ENCODE results near the gene RALGAPB. TPM values are rescaled to one million over a fixed set of nuclear protein-coding genes. Genes with fewer than 3 reads are reported as not detected.

The RALGAPB gene
- total RNA-seq, 2 experiments from 2014 or later = 30.4 to 31.9 TPM

DNA sequence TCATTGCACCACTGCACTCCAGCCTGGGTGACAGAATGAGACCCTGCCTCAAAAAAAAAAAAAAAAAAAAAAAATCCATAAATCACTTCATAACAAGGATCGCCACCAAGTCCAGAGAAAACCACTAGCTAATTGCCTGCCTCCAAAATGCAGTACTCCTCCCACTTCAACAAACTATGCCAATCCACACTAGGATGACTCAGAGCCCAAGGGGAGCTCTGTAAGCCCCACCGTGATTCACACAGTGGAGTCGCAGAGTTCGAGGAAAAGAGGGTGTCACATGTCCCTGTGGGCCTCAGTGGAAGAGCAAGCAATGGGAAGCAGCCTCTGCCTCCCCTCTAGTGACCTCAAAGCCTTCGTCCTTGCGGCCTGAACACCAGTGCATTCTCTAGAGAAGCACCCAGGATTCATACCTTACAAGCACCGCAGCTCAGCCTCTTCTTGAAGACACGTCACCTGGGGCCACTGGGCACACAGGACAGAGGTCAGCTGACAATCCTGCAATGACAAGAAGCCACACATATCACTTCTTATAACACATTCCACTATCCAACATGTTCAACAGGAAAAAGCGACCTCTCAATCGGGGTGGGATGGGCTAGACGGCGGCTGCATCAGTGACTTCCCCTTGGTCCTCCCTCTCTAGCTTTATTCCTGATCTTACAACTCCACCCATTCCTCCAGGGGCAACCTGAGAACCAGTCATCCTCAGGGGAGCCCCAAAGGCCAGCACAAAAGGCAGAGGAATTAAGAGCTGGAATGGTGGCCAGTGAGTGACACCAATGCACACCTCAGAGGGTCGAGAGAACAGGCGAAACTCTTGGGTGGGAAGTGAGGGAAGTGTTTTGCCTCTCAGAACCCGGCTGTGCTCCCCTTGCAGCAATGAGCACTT is 46.4 kb upstream of the RALGAPB start:
- no peak overlapping the region for H3K4me3 ChIP-seq (ENCODE audit: low read length)
- Mint-ChIP-seq H3K4me1 (ENCODE audit: low read depth) (peaks cover 41% of the 10 kb centered on the region), H3K27me3 (no peaks in the 10 kb centered on the region), H3K27ac (no peak overlapping the region), H3K36me3 (ENCODE audit: low read depth) (peaks cover 97% of the 10 kb centered on the region), H3K9me3 (no peaks in the 10 kb centered on the region), H3K4me3 (no peak overlapping the region)
- intact Hi-C loops (cut with DNase I, micrococcal nuclease) = no loop called here
- CTCF ChIA-PET = interaction anchor here (0.7 to 2.6 kb wide), 3 partner anchors 9 to 393 kb away, joined by 3 to 6 read pairs (median 5); partner anchors contain the start of genes RPRD1B, SNHG17 and TTI1
- POLR2A ChIA-PET = interaction anchor here (1.9 kb wide), 1 partner anchor 9 kb away, joined by 4 read pairs; the partner anchor contains the start of gene SNHG17
- H3K9me3 ChIP-seq (ENCODE audit: control insufficient read depth in 1 of 2, insufficient read depth in 1 of 2, low read length in 2 of 2) = no peaks in the 10 kb centered on the region
- peaks cover 6% of the 10 kb centered on the region for H3K4me1 ChIP-seq (ENCODE audit: insufficient read depth, low read length)
- H3K27me3 ChIP-seq (ENCODE audit: control insufficient read depth in 1 of 2, insufficient read depth in 2 of 2, low read length in 2 of 2) = no peaks in the 10 kb centered on the region
- H3K27ac ChIP-seq (ENCODE audit: low read depth in 1 of 2, low read length in 2 of 2) = no peak overlapping the region
- peaks cover 90% of the 10 kb centered on the region for H3K36me3 ChIP-seq (ENCODE audit: insufficient read depth, low read length)
- TF ChIP-seq, protein P1, sequence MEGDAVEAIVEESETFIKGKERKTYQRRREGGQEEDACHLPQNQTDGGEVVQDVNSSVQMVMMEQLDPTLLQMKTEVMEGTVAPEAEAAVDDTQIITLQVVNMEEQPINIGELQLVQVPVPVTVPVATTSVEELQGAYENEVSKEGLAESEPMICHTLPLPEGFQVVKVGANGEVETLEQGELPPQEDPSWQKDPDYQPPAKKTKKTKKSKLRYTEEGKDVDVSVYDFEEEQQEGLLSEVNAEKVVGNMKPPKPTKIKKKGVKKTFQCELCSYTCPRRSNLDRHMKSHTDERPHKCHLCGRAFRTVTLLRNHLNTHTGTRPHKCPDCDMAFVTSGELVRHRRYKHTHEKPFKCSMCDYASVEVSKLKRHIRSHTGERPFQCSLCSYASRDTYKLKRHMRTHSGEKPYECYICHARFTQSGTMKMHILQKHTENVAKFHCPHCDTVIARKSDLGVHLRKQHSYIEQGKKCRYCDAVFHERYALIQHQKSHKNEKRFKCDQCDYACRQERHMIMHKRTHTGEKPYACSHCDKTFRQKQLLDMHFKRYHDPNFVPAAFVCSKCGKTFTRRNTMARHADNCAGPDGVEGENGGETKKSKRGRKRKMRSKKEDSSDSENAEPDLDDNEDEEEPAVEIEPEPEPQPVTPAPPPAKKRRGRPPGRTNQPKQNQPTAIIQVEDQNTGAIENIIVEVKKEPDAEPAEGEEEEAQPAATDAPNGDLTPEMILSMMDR (IDR thresholded peaks at IDR 0.05) = no peak
- no peak for DNase-seq
- no peak for ATAC-seq (ENCODE audit: poor library complexity)

GRCh38 chr20:38427655-38428023 is 45.0 kb upstream of the RALGAPB start:
- TF ChIP-seq, protein P1 (IDR thresholded peaks at IDR 0.05) = no peak
- Mint-ChIP-seq H3K36me3 (ENCODE audit: low read depth) (peaks cover 97% of the 10 kb centered on the region), H3K9me3 (no peaks in the 10 kb centered on the region), H3K4me1 (ENCODE audit: low read depth) (peaks cover 55% of the 10 kb centered on the region), H3K27me3 (no peaks in the 10 kb centered on the region), H3K4me3 (no peak overlapping the region), H3K27ac (no peak overlapping the region)
- no peak for DNase-seq
- Histone ChIP-seq H3K4me3 (ENCODE audit: low read length) (no peak overlapping the region), H3K36me3 (ENCODE audit: insufficient read depth, low read length) (peaks cover 90% of the 10 kb centered on the region), H3K9me3 (ENCODE audit: control insufficient read depth in 1 of 2, insufficient read depth in 1 of 2, low read length in 2 of 2) (no peaks in the 10 kb centered on the region), H3K27me3 (ENCODE audit: control insufficient read depth in 1 of 2, insufficient read depth in 2 of 2, low read length in 2 of 2) (no peaks in the 10 kb centered on the region), H3K4me1 (ENCODE audit: insufficient read depth, low read length) (peaks cover 14% of the 10 kb centered on the region), H3K27ac (ENCODE audit: low read depth in 1 of 2, low read length in 2 of 2) (no peak overlapping the region)
- intact Hi-C loops (cut with DNase I, micrococcal nuclease) = no loop called here
- no peak for ATAC-seq (ENCODE audit: poor library complexity)
- ChIA-PET POLR2A (interaction anchor here (1.9 kb wide), 1 partner anchor 8 kb away, joined by 4 read pairs; the partner anchor contains the start of gene SNHG17), CTCF (no interaction called here)

GRCh38 chr20:38428800-38429199 is 43.8 kb upstream of the RALGAPB start:
- Mint-ChIP-seq H3K4me3 (no peak overlapping the region), H3K4me1 (ENCODE audit: low read depth) (peaks cover 66% of the 10 kb centered on the region), H3K9me3 (no peaks in the 10 kb centered on the region), H3K36me3 (ENCODE audit: low read depth) (peaks cover 97% of the 10 kb centered on the region), H3K27ac (no peak overlapping the region), H3K27me3 (no peaks in the 10 kb centered on the region)
- DNase-seq (no peak), ATAC-seq (ENCODE audit: poor library complexity) (no peak)
- Histone ChIP-seq H3K4me3 (ENCODE audit: low read length) (no peak overlapping the region), H3K9me3 (ENCODE audit: control insufficient read depth in 1 of 2, insufficient read depth in 1 of 2, low read length in 2 of 2) (no peaks in the 10 kb centered on the region), H3K27me3 (ENCODE audit: control insufficient read depth in 1 of 2, insufficient read depth in 2 of 2, low read length in 2 of 2) (no peaks in the 10 kb centered on the region), H3K36me3 (ENCODE audit: insufficient read depth, low read length) (peaks cover 92% of the 10 kb centered on the region), H3K27ac (ENCODE audit: low read depth in 1 of 2, low read length in 2 of 2) (no peak overlapping the region), H3K4me1 (ENCODE audit: insufficient read depth, low read length) (peaks cover 24% of the 10 kb centered on the region)
- CTCF ChIA-PET = no interaction called here
- intact Hi-C loops (cut with DNase I, micrococcal nuclease) = no loop called here
- TF ChIP-seq, protein P1 (IDR thresholded peaks at IDR 0.05) = no peak
- POLR2A ChIA-PET = no interaction called here

Measured in CD4-positive, alpha-beta T cell (primary cell).